ENCODE data around the gene CDKN2C.
"Not testable (repeated sequence)": the region's sequence is repeated elsewhere in the genome, so short reads cannot be mapped to it uniquely, and the experiment has no call there.

CDKN2C gene

DNA sequence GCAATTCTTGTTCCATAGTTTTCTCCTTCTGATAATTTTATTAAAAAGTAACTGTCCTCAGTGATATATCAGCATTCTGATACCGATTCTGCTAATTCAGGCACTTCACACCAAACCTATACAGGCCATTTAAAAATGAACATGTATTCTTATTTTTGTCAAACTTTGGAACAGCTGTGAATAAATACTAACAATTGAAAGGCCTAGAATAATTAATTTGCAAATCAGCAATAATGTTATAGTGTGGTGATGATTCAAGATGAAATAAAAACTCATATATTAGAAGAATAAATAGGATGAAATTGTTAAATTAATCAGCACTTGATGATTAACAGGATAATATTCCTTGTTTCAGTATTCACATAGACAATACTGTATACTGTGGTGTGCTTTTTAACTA is 9.9 kb downstream of the CDKN2C start:
- DNase-seq (ENCODE audit: low read depth) = no peak

DNA sequence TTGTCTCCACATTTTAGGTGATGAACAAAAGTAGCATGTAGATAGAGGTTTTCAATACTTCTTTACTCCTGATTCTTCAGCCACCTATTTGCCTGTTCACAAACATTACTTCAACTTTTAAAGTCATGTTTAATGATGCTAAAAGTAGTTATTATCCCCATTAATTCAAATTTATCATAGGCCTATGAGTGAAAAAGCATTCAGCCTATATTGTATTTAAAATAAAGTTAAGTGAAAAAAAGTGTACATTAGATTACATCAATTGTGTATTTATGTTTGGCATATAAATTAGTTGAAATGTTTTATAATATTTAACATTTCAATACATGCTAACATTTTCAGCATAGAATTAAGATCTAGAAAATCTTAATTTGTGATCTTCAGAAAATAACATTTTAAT is 10.5 kb downstream of the CDKN2C start:
- no peak for DNase-seq (ENCODE audit: low read depth)

DNA sequence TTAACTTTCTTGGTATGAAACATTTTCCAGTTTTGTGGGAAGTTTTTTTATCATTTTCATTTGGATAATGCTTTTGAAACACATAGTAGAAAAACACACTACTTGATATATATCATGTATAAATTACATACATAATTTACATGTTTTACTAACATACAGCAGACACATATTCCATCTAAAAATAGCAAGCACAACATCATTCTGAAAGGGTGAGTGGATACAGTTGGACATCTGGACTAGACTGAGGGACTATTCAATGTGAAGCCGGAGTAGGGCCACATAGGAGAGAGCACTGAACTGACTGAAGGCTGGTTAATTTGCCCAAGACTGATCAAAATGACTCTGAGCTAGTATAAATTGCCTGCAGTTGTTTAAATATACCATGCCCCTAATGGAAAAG is 11.7 kb downstream of the CDKN2C start:
- DNase-seq (ENCODE audit: low read depth) = no peak

DNA sequence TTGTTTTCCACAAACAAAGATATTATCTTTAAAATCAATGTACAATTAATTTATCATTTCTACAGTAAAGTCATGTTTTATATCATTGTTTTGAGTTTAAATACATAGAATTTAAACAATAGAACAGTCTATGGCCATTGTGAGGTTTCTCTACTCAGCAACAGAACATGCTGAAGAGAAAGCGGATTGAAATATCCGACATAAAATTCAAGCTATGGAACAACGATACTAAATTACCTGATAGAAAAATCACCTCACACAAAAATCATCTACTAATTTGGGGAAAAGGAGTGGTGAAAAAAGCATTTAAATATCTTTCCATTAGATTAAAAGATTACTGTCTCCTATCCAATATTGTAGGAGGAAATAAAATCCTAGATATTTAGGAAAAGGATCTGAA is 12.6 kb downstream of the CDKN2C start:
- DNase-seq (ENCODE audit: low read depth) = no peak

DNA sequence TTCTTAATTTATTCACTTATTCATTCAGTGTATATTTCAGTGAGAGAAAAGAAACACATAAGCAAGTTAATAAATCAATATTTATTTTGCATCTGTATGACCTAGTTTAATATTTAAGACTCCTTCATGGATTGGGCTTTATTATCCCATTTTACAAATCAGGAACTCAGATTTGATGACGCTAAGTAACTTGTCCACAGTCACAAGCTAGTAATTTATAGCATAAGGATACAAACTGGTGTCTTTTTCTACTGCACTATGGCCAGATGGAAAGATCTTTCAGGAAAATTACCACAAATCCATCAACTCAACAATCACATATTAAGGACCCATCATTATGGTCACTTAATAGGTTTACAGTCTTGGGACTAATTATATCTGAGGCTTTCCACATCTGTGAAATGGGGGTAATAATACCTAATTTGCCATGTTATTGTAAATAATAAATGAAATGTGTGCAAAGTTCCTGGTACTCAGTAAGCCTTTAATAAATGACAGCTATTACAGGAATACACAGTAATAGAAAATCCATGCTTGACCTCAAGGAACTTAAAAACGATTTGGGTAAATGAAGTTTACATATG is 13.3 kb downstream of the CDKN2C start:
- no peak for DNase-seq (ENCODE audit: low read depth)

DNA sequence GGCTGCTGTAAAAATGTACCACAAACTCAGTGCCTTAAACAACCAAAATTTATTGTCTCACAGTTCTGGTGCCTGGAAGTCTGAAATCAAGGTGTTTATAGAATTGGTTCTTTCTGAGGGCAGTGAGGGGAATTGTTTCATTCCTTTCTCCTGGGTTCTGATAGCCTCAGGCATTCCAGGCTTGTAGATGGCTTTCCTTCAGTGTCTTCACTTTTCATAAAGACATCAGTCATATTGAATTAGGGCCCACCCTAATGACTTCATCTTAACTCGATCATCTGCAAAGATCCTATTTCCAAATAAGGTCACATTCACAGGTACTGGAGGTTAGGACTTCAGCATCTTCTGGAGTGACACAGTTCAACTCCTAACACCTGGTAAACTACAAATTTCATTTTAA is 15.0 kb downstream of the CDKN2C start:
- no peak for DNase-seq (ENCODE audit: low read depth)

DNA sequence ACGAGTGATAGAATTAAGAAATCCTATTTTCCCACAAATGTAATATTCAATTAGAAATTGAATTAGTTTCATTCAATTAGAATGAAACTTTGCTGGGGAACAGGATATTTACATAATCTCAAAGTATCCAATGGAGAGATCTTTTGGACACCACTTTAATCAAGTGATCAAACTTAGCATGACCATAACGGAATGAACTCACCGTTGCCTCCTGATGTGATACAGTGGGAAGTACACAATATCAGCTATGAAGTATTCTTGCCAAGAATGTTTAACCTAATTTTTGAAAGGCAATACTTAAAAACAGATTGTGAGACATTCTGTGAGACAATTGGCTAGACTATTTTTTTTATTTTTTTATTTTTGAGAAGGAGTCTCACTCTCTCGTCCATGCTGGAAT is 16.6 kb downstream of the CDKN2C start:
- no peak for DNase-seq (ENCODE audit: low read depth)

DNA sequence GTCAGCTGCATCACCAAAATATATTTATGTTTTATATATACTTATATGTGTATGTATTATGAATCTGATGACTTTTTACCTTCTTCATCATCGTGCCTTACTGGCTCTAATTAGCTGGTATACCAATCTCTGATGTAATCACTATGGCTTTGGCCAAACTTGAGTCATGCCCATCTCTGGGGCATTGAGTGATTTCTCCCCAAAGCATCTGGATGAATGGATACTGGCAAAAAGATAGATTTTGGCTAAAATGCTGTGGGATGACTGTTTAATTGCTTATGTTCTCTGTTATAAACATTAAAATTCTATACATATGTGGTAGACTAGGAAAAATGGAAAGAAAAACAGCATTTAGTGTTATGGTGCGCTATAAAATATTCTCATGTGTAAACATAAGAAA is 19.6 kb downstream of the CDKN2C start:
- DNase-seq (ENCODE audit: low read depth) = no peak

DNA sequence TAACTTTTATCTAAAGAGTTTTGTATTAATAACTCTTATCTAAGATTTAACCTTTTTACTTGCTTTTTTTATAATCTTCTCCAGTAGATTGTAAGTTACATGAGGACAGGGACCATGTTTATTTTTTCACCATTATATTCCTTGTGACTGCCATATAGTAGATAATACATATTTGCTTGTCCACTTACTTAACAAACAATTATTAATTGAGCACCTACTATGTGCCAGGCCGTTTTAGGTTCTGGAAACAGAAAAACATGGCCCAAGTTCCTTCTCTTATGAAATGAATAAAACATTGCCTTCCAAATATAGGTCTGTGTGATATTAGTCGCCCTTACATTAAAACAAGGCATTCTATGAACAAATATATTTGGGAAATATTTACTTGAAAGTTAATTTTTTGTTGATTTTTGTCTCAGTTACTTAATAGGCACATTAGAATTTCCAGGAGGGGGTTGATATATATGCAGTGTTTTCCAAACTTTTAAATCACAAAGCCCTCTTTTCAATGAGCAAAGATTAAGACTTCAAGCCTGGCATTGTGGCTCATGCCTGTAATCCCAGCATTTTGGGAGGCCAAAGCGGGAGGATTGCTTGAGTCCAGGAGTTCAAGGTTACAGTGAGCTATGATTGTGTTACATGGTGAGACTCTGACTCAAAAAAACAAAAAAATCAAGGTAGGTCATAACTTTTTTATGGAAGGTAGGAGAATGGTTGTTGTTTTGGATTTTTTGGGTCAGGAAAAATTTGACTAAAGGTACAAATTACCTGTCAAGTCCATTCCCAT is 22.7 kb downstream of the CDKN2C start:
- no peak for DNase-seq (ENCODE audit: low read depth)

DNA sequence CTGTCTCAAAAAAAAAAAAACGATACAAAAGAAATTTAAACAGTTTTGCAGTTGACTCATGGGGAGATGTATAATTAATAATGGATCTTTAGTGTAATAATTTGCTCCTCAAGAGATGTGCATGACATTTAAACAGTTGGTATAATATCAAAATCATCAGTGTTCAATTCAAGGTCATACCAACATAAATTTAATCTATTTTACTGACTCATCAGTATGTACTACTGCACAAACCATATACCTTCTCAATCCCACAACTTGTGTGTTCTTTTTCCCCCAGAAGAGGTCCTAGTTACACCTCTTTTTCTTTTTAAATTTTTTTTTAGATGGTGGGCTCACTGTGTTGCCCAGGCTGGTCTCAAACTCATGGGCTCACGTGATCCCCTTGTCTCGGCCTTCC is 23.6 kb downstream of the CDKN2C start:
- no peak for DNase-seq (ENCODE audit: low read depth)

DNA sequence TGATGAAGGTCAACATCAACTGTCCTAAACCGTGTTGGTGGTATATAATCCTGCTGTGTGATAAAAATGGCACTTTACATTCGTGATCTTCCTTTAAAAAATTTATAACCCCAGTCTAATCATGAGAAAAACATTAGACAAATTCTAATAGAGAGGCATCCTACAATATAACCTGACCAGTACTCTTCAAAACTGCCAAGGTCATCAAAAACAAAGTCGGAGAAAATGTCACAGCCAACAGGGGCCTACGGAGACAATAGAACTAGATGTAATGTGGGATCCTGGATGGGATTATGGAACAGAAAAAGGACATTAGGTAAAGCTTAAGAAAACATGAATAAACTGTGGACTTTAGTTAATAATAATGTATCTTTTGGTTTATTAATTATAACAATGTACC is 25.0 kb downstream of the CDKN2C start:
- no peak for DNase-seq (ENCODE audit: low read depth)

DNA sequence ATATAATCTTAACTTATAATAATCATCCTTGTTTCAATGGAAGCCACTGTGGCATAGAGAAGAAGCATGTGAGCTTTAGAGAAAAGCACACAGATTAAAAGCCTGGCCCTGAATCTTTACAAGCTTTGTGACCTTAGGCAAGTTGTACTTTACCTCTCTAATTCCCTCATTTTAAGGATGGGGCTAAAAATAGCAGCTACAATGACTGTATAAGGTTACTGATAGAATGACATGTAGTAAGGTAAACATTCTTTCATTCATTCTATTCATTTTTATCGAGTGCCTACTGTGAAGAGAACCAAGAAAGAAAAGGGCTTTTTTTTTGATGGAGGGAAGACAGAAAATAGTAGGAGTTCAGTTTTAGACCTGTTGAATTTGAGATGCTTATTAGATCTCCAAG is 25.6 kb downstream of the CDKN2C start:
- no peak for DNase-seq (ENCODE audit: low read depth)

DNA sequence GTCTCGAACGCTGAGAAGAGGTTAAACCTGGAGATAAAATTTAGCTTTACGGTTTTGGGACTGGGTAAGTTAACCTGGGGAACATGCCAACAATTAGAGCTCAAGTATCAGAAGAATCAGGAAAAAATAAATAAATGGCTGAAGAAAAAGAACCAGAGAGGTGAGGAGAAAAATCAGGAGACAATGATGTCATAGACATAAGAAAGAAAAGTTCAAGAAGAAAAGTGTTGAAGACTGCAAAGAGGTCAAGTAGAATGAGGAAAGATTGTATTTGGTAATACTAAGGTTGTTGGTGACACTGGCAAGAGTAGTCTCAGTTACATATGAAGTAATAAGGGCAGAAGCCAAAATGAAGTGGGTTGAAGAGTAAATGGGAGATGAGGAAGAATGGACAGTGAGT is 26.0 kb downstream of the CDKN2C start:
- DNase-seq (ENCODE audit: low read depth) = no peak

DNA sequence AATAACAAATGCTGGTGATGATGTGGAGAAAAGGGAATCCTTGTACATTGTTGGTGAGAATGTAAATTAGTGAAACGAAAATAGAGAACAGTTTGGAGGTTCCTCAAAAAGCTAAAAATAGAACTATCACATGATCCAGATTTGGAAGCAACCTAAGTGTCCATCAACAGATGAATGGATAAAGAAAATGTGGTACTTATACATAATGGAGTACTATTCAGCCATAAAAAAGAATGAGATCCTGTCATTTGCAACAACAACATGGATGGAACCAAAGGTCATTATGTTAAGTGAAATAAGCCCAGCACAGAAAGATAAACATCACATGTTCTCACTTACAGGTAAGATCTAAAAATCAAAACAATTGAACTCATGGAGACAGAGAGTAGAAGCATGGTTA is 29.3 kb downstream of the CDKN2C start:
- DNase-seq (ENCODE audit: low read depth) = not testable (repeated sequence)

DNA sequence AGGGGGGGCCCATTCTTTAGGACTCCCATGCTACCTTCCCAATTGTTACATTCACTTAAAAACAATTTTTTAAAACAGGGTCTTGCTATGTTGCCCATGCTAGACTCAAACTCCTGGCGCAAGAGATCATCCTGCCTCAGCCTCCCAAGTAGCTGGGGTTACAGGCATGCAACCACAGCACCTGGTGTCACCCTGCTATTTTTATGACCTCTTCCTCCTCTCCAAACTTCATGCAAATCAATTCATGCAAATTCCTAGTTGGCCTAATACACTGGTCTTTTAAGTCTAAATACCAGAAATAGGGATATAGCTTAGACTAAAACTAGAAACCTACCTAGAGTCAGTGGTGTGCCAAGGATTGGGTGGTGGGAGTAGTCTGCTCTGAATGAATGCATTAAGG is 30.1 kb downstream of the CDKN2C start:
- no peak for DNase-seq (ENCODE audit: low read depth)

DNA sequence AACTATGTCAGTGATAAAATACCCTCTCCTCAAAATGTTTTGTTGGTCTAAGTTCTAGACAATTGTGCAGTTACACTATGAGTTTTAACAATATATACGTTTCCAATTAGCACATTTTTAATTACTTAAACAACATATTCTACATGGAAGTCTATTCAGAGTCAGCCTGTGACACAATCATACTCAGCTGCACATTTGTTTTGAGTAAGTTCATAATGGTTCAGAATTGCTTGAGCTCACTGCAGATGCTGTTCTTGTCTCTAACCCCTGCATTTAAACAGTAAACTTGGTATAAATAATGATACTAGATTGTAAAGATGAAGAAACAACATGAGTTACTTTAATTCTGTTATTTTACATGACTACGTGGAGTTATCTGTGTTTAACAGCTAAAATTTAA is 30.6 kb downstream of the CDKN2C start:
- no peak for DNase-seq (ENCODE audit: low read depth)

DNA sequence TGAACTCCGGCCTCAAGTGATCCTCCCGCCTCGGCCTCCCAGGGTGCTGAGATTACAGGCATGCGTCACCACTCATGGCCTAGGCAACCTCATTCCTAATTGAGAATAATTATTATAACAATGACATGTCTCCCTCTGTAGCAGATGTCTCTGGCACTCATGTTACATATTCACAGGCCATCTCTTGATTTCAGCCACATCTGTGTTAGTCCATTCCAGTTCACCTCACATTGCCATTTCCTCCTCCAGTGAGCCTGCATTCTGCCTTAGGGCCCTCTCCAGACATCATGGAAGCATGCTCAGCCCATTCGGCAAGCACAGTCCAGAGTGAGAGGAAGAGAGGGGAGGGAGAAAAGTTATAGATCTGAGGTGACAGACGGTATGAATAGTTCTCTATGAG is 32.5 kb downstream of the CDKN2C start:
- no peak for DNase-seq (ENCODE audit: low read depth)

DNA sequence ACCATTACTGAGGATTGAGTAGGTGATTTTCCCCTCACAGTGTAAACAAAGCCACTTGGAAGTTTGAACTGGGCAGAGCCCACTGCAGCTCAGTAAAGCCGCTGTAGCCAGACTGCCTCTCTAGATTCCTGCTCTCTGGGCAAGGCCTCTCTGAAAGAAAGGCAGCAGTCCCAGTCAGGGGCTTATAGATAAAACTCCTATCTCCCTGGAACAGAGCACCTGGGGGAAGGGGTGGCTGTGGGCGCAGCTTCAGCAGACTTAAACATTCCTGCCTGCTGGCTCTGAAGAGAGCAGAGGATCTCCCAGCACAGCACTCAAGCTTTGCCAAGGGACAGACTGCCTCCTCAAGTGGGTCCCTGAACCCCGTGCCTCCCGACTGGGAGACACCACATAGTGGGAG is 35.5 kb downstream of the CDKN2C start:
- DNase-seq (ENCODE audit: low read depth) = not testable (repeated sequence)

DNA sequence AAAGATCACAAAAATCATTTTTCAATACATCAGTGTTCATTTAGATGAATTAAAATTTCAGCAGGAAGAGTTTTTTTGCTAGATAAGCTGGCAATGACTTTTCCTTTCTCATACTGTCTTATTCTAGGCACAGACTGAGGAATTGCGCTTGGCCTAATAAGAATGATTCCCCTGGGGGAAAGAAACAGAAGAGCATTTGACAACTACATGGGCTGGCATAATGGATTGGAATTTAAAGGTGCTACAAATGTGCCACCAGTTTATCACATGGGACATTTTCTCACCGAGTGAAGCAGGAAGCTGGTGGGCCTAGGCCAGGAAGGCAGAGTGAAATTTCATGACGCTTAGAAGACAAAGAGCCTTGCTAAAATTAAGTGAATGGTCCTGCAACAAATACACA is 39.3 kb downstream of the CDKN2C start:
- DNase-seq (ENCODE audit: low read depth) = no peak

DNA sequence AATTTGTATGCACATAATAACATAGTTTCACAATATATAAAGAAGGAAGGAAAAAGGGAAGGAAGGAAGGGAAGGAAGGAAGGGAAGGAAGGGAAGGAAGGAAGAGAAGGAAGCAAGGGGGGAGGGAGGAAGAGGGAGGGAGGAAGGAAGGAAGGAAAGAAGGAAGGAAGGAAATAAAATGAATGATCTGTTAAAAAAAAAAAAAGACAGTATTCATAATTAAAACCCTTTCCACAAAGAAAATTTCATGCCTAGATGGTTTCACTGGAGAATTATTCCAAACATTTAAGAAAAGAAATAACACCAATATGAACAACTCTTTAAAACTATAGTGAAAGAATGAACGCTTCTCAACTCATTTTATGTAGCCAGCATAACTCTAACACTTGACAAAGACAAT is 44.8 kb downstream of the CDKN2C start:
- DNase-seq (ENCODE audit: low read depth) = no peak

DNA sequence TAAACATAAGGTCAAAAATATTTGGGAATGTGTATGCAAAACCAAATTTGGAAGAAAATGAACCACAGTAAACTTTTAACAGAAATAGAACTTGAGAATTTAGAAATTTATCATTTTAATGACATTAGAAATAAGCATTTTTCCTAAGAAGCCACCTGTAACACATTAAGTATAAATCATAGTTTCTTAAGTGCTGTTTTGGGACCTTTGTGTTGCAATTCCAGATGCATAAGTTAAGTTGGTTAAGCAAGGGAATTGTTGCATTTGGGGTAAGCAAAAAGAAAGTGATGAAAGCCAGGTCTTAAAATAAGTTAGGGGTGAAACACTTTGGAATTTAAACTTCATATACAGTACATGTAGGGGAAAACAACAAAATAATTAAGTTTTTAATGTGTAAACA is 49.8 kb downstream of the CDKN2C start:
- DNase-seq (ENCODE audit: low read depth) = peak; percentile 1
